GM18868 (cell line): Measurements from ENCODE around the gene MASP1.
"Not testable (repeated sequence)": the region's sequence is repeated elsewhere in the genome, so short reads cannot be mapped to it uniquely, and the experiment has no call there.

Experiments
- ATAC-seq: cut with Tn5 transposase; IDR thresholded peaks from one replicate; pipeline ENCODE4 v1.9.1; 2021; ENCODE audit warnings: mild to moderate bottlenecking, moderate library complexity; ENCODE audit not compliant: unreplicated experiment

Gene MASP1

DNA sequence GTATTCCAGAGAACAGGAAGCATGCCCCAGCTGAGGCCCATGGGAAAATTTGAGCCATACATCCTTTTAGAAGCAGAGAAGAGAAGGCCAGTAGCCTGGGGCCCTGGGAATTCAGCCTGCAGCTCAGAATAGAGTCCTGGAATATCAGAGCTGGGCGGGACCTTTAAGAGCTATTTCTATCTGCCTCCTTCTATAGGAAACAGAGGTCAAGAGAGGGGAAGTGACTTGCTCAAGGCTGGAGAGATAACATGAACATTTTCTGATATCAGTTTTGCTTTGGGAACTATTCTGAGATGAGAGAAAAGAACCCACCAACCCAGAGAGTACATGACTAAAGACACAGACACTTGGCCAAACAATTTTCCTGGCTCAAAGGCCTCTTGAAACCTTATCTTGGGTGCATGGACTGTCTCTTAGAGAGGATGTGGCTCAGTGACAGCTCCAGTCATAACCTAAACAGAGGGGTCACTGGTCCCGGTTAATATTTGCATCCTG lies 26.0 kb downstream of the MASP1 start:
- ATAC-seq: no peak

DNA sequence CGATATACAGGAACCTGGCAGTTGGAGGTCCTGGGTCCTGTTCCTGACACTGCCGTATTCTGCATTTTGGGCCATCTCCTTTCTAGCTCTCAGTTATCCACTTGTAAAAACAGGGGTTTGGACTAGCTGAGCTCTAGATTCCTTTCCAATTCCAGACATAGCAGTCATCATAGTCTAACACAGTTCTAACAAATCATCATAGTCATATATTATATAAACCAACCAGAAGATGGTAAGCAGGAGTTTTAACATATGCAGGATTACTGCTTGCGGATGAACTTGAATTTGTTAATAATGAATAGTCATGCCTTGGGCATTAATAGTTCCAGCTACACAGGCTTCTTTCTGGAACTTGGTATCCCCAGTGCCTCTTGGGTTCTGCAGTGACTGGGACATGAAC lies 26.6 kb downstream of the MASP1 start:
- ATAC-seq: no peak

DNA sequence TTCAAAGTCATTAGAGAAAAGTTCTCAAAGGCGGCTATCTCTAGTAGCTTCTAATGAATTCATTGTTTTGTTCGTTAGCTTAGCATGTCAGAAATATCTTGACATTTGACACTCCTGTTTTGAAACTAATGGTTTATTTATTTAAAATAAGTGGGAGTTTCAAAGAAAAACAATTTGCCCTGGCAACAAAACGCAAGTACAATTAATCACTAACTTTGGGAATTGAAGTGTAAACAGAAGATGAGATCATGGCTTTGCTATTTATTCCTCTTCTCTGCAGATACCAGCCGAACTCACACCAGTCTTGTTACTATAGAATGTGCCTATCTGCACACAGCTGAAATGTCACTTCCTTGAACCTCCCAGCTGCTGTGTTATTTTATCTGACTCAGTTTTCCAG lies 27.5 kb downstream of the MASP1 start:
- no peak for ATAC-seq

DNA sequence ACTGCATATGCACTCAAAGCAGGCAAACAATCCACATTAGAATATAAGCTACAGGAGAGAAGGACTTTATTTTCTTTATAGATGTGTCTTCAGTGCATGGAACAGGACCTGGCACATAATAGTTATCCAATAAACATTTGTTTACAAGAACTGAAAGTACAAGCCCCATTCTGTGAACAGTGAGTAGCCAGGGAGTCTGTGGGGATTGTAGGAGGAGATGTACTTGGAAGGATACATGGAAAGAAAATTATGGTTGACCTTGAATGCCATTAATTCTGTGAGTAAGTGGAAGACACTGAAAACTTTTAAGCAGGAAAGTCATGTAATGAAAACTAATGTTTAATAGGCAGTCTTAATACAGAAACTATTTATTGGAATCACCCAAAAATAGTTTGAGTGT lies 28.3 kb downstream of the MASP1 start:
- no peak for ATAC-seq

DNA sequence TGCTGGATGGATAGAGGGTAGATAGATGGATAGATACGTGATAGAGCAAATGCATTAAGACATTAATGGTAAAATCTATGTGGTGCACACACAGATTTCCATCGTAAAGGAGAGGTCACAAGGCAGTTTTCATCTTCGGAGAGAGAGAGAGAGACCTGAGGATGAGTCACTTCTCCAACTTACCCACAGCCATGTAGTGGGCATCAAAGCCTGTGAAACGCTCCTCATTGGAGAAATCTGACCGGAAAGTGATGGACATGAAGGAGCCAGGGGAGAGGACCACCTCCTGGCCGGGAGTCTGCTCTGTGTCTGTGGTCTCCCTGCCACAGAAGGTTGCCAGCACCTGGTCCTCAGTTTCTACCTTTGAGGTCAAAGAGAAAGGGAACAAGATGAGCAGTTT lies 29.2 kb downstream of the MASP1 start:
- ATAC-seq: no peak

DNA sequence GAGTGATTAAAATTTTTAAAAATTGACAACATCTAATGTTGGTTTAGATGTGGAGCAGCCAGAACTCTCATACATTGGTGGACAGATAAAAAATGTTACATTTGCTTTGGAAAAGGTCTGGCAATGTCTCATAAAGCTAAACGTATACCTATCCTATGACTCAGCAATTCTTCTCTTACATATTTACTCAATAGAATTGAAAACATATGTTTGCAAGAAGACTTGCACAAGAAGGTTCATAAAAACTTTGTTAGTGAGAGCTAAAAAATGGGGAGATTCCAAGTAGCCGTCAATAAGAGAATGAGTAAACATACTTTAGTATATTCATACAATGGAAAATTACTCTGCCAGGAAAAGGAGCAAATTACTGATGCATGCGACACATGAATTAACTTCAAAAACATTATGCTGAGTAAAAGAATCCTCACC lies 30.0 kb downstream of the MASP1 start:
- ATAC-seq: no peak

DNA sequence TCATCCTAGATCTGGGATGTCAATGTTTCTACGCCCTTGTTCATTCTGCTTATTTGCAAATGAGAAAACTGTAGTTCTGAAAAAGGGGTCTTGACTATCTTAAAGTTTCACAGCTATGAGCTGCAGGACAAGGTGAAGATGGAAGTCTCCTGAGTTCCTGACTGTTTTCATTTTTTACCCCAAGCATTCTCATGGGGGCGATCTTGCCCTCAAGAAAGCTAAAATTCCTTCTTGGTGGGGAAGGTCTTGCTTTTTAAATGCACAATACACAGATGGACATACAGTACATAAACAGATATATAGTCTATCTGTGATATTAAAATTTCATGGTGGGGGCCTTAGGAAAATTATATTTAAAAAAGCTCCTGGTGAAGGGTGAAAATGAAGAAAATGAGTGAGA lies 32.4 kb downstream of the MASP1 start:
- ATAC-seq: no peak

DNA sequence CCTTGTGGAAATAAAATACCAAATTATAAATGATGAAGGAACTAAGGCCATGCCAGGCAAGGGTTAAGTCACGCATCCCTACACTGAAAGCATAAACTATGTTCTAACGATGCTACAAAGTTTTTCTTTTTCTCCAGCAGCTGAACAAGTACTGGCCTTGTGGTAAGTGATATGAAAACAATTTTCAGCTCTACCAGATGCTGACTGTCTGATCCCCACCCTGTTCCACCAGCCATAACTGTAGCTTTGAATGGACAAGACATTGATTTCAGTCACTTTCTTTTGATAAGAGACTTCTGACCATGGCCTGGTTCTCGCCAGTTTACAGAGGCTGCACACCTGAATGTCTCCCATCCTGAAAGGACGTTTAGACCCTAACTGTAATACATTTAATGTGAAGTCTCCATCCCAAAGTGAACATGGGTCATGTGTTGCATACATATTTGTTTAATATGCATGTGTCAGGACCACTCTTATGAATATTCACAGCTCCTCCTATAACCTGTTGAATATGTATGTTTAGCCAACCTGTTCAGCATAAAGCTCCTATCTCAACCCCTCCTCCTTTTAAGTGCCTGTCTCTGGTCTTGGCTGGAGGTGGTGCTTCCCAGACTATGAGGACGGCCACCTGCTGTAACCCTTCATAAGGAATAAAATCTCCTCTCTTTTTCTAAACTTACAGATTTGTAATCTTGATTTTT lies 33.4 kb downstream of the MASP1 start:
- no peak for ATAC-seq

DNA sequence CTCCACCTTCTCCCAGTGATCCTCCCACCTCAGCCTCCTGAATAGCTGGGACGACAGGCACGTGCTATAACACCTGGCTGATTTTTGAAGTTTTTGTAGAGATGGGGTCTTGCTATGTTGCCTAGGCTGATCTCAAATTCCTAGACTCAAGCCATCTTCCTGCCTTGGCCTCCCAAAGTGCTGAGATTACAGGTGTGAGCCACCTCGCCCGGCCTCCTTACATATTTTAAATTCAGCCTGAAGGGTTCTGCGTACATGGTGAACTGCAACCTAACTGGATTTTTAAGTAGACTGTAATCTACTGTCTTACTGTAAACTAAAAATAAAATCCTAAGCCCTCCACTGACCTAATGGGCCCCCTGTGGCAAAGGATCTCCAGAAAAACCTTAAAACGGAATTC lies 34.1 kb downstream of the MASP1 start:
- ATAC-seq: no peak

DNA sequence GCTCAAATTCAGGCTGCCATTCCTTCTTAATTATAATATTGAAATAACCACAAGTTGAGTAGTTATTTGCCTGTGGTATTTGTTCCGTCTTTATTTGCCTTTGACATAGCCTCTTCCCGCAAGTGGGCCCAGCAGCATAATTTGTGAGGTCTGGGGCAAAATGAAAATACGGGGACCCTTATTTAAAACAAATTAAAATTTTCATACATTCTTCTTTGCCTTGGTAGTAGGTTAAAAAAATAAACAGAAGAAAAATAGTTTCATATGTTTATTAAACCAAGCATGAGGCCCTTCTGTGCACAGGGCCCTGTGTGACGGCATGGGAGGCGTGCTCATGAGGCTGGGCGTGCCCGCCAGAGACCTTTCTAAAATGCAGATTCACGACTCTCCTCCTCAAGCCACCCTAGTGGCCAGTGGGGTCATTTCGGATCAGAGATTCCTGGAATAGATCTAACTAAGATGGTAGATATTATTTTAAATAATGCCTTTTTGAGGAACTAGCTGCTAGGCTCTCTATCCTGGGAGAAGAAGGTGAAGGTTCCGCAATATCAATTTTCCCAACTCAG lies 35.4 kb downstream of the MASP1 start:
- ATAC-seq: no peak

DNA sequence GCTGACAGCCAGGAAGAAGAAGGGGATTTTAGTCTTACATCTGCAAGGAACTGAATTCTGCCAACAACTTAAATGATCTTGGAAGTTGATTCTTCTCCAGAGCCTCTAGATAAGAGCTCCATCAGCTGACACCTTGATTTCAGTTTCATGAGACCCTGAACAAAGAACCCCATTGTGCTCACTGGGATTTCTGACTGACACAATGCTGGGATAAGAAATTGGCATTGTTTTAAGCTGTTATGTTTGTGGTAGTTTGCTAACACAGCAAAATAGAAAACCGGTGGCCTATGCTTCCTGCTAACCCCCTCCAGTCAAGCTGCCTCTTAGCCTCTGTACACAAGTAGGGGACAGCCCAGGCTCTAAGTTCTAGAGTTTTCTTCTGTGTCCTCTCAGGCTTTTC lies 36.2 kb downstream of the MASP1 start:
- ATAC-seq: no peak

DNA sequence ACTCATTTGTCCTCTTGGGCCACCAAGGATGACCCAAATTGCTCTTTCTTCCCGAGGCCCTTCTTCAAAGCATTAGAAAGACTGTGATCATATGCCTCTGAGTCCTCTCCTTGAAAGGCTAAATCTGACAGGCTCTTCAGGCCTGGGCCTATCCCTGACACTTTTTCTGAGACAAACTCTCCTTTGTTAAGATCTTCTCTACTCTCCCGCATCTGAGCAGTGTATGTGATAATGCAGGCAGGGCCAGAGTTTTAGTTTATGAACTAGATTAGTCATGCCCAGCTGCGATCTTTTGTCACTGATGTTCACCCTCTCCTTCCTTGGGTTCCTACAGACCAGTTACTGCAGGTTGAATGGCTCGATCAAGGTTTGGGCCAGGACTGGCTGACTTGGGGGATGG lies 39.2 kb downstream of the MASP1 start:
- no peak for ATAC-seq

DNA sequence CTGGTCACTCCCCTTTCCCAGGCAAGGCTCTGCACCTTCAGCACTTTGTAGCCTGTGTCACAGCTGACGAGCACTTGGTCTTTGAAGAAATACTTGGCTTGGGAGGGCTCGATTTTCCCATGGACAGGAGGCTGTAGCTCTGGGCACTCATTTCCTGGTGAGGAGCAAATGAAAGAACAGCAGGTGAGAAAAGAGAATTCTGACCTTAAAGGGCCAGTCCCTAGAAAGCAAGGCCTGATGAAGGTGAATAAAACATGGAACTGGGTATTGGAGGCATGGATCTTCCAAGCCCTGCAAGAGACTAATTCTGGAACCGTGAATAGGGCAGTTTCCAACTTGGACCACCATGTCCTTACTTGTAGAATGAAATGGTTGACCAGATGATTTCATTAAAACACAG lies 39.9 kb downstream of the MASP1 start:
- ATAC-seq: no peak

DNA sequence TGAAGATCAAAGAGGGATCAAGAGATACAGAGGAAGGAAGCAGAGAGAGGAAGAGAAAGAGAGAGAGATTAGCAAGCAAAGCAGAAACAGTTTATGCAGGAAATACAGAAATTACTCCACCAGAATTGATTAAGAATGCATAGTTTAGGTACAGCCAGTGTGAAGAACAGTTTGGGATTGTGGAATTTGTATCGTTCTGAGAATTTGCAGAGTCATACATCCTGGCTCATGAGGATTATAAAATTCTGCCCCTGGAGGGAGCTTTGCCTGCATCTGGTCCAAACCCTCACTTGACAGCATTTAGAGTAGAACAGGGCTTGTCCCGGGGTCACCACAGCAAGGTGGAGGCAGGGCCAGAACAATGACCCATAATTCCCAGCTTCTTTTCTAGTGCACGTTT lies 44.1 kb downstream of the MASP1 start:
- no peak for ATAC-seq

DNA sequence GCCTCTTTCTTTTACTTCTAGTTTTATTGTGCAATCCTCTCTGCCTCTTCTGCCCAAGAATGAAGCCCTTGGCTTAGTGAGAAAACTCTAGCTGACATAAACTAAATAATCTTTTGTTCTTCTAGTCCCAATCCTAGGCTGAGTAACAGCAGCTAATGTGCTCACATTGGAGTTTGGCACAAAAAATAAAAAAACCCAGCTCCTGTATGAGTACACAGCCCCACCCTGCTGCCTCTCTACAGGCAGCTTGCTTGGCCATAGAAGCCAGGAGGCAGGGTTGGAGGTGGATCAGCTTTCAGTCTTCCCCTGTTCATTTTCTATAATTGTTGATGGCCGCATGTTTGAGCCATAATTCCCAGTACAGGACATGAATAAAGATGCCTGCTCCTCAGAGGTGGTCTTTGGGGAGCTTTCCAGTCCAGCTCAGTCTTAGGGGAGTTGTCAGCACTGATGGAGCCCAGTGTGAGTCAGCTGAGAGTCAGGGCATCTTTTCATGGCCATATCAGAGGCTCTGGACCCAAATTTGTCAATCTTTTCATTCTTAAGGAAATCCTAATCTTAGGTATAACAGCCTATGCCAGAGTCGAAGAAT lies 47.5 kb downstream of the MASP1 start:
- ATAC-seq: no peak

DNA sequence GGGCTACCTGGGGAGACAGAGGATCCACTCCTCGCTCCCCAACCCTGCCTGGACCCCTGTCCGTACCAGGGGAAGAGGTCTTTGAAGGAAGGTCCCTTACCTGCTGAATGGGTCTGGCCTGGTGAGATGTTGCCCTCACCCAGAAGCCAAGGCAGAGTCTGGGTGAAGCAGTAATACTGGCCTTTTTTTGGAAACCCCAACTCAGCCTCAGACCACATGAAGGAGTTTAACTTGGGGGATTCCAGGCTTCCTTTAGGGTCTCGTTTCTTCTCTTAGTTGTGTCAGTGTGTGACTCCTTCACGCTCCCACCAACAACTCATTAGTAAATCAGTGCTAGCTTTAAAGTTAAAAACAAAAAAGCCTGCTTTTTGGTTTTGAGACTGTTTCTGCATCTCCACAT lies 48.6 kb downstream of the MASP1 start:
- ATAC-seq: no peak

DNA sequence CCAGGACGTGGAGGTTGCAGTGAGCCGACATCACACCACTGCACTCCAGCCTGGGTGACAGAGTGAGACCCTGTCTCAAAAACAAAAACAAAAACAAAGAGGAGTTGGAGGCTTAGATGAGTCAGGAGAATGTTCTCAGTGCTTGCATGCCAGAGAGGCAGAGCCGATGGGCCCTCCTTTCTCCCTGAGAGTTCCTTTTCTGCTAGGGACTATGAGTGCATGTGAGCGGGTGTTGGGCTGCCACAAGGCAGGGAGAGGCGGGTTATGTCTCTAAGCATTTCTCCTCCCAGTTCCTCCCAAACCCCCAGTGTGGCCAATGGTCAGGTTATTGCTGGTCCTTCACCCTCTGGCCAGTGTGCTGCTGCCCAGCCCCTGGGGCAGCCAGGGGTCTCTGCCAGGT lies 49.1 kb downstream of the MASP1 start:
- ATAC-seq: no peak

DNA sequence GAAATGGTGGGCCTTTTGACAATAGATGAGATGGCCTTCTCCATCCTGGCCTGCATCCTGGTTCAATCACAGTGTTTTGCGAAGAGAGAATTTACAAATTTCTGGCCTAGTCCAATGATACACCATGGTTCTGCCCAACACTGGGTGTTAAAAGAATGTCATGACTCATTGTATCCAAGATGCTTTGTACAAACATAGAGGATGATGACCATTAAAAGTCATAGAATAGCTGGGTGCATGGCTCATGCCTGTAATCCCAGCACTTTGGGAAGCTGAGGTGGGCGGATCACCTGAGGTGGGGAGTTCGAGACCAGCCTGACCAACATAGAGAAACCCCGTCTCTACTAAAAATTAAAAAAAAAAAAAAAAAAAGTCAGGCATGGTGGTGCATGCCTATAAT lies 52.7 kb downstream of the MASP1 start:
- not testable (repeated sequence) for ATAC-seq

DNA sequence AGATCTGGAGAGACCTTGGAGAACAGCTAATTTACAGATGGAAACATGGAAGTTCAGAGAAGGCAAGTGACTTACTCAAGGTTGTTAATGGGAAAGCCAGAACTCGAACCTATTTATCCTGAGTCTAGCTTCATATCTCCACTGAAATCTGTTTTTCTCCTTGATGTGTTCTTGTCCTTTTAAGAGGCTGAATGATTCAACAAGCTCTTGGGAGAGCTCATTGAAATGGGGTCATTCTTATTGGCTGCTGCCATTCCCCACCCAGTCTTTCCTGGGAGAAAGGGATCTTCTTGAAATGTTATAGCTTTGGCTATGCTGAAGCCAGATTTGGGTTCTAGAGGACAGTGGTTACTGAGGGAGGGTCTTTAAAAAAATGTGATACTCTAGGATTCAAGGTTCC lies 53.3 kb downstream of the MASP1 start:
- no peak for ATAC-seq

DNA sequence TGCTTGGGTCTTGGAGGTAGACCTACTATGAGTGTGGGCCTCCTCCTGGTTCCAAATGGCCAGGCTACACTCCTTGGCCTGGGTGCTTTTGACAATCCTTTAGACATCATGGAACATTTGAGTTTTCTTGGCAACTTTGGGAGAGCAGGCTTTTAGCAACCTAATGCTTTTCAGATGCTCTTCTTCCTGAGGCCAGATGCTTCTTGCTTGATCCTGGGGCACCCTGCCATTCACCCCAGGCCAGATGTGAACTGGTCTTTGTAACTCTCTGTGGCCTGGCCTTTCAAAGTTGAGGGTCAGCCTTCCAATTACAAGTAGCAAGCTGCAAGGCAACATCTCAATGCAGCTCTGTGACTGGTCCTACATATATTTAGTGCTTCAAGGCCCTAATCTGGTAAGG lies 53.8 kb downstream of the MASP1 start:
- ATAC-seq: no peak

DNA sequence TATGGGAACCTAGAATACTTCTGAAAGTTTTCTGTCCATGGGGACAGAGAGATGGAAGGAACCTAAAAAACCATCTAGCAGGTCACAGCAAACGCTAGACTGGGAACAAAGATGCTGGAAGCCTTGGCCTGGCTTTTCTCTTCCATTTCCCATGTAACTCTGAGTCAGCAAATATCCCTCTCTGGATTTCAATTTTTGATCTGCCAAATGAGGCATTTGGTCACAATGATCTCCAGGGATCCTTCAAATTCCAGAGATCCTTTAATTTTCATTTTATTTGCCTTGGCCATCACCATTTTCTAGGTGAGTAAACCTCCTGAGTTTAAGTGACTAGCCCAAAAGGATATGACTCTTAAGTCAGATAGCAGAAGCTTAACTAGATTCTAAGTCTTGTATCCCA lies 54.6 kb downstream of the MASP1 start:
- no peak for ATAC-seq

DNA sequence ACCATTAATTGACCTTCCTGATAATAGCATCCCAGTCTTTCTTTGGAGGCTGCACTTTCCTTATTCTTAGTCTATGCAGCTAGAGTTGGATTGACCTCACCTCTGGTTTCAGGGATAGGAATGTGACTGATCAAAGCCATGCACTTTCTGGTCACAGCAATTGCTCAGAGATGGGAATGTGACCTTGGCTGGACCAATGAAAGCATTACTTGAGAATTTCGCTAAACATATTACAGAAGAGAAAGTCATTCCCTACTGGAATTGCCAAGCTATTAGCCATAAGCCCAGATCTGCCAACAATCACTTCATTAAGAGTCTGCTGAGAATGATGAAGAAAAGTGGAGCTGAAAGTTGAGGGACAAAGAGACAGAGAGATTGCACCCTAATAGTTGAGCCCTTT lies 61.5 kb downstream of the MASP1 start:
- ATAC-seq: no peak

DNA sequence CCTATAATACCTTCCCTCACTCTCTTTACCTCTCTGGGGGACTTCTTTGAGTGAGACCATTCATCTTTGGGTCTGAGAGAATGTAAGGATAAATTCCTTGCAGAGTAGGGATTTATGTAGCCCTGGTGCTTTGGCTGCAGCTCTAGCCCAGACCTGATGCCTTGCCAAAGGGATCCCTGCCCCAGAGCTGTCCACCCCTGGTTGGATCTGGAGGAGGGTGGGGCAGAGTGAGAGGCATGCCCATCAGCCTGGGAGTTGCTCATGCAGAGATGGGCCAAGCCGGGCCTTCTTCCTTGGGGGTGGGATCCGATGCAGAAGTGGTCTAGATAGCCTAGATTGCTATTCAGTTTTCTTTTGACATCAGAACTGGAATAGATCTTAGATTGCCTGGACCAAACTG lies 62.8 kb downstream of the MASP1 start:
- no peak for ATAC-seq
